ENCODE data around the gene TSR1. TPM values are rescaled to one million over a fixed set of nuclear protein-coding genes. Genes with fewer than 3 reads are reported as not detected.

Gene TSR1
- total and polyA plus RNA-seq, 2 donors (not counting 1 experiment from before 2014, with no cell fraction given): 10.2 to 31.5 TPM

DNA sequence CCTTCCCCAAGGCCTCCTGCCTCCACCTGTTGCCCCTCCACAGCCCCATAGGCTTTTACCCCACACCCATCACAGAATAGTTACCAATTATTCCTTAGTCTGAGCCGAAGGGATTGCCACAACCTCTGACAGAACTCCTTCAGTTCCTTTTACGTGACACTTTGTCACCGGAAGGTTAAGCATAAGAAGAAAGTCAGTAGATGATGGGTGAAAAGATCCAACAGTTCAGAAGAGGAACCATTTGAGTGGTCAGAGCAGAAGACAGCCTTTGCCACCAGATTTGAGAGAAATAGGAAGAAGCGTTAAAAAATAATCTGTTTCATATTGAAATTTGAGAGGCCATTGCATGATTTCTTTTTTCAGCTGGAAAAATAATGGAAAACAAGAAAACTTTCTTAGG is 31.3 kb downstream of the TSR1 start:
- peak overlapping the region; percentile 59 for H3K27ac Mint-ChIP-seq
- peaks cover 6 to 19% of the 10 kb centered on the region in 2 donors for H3K4me1 ChIP-seq (ENCODE audit: control insufficient read depth in 2 of 2, insufficient read depth in 2 of 2, low read length in 2 of 2)
- H3K9ac ChIP-seq (ENCODE audit: low read length): no peak overlapping the region
- H3K36me3 ChIP-seq (replicated peaks in 1 of 2; ENCODE audit: control extremely low read depth in 1 of 2, control insufficient read depth in 1 of 2, extremely low read depth in 1 of 2, insufficient read depth in 2 of 2, low read length in 1 of 2): peaks cover 0 to 4% of the 10 kb centered on the region in 2 experiments
- WGBS (ENCODE audit: insufficient coverage): 92% methylated on average over 2 of the region's 4 CpGs
- intact Hi-C loops (cut with micrococcal nuclease): loop anchor here (5.0 kb wide), 2 partner anchors 47 to 207 kb away; partner anchors contain the start of gene METTL16
- peaks cover 13% of the 10 kb centered on the region for H3K4me1 Mint-ChIP-seq
- H2AFZ ChIP-seq (ENCODE audit: insufficient read depth, low read depth, low read length, poor library complexity, severe bottlenecking): no peak overlapping the region
- H3K9me3 ChIP-seq (ENCODE audit: control extremely low read depth in 1 of 3, control insufficient read depth in 2 of 3, insufficient read depth in 1 of 3, low read length in 2 of 3): no peaks in the 10 kb centered on the region
- ATAC-seq (ENCODE audit: low read depth) (no peak), DNase-seq (no peak)
- peak overlapping the region; percentile 74 for H3K4me3 Mint-ChIP-seq
- TF ChIP-seq EZH2 (IDR thresholded peaks at IDR 0.05; ENCODE audit: borderline replicate concordance, insufficient read depth, low read depth, low read length, poor library complexity, severe bottlenecking) (no peak), CTCF (IDR thresholded peaks at IDR 0.05) (no peak)
- CTCF ChIA-PET: interaction anchor here (2.8 kb wide), 1 partner anchor 48 kb away, joined by 8 read pairs; no protein-coding TSS in a partner anchor
- H3K27me3 Mint-ChIP-seq: no peaks in the 10 kb centered on the region
- H3K9me3 Mint-ChIP-seq (ENCODE audit: insufficient read depth): no peaks in the 10 kb centered on the region
- H3K4me3 ChIP-seq (ENCODE audit: control extremely low read depth in 1 of 5, extremely low read depth in 1 of 5, insufficient read depth in 1 of 5, low read depth in 2 of 5, low read length in 4 of 5): no peak overlapping the region
- no peak overlapping the region for H3K4me2 ChIP-seq (replicated peaks; ENCODE audit: low read depth, low read length, poor library complexity, severe bottlenecking)
- no peaks in the 10 kb centered on the region for H3K27me3 ChIP-seq (replicated peaks in 1 of 4; ENCODE audit: control extremely low read depth in 1 of 4, control insufficient read depth in 3 of 4, insufficient read depth in 4 of 4, low read length in 3 of 4)
- no peaks in the 10 kb centered on the region for H4K20me1 ChIP-seq (ENCODE audit: control insufficient read depth, insufficient read depth, low read length, poor library complexity, severe bottlenecking)
- H3K79me2 ChIP-seq (ENCODE audit: control insufficient read depth, insufficient read depth, low read length): peaks cover 41% of the 10 kb centered on the region
- POLR2A ChIA-PET: interaction anchor here (0.7 kb wide), 1 partner anchor 18 kb away, joined by 8 read pairs; no protein-coding TSS in a partner anchor
- H3K27ac ChIP-seq (ENCODE audit: low read length in 2 of 2): no peak overlapping the region

Measured in B cell (primary cell).